Neural progenitor cell (in vitro differentiated cells): Measurements from ENCODE around the gene TRIM43. TPM values are rescaled to one million over a fixed set of nuclear protein-coding genes. Genes with fewer than 3 reads are reported as not detected.
"Not testable (repeated sequence)": the region's sequence is repeated elsewhere in the genome, so short reads cannot be mapped to it uniquely, and the experiment has no call there.

Source experiments
- DNase-seq: peaks from one replicate; pipeline ENCODE4 v3.0.0-alpha.2; 2016; ENCODE audit warnings: low spot score
- H2AFZ ChIP-seq: fragments of 200-600 bp; sonication (generic); replicated peaks from 2 replicates; pipeline ENCODE4 v1.6.1; 2016; ENCODE audit warnings: antibody characterized with exemption
- H3F3A ChIP-seq: fragments of 200-600 bp; sonication (generic); 2 replicates; pipeline ENCODE4 v1.6.1; 2016; ENCODE audit warnings: antibody characterized with exemption, low read depth
- H3K27ac ChIP-seq: fragments of 200-600 bp; sonication (generic); 2 replicates; pipeline ENCODE4 v1.5.1; 2016; ENCODE audit warnings: mild to moderate bottlenecking
- H3K27me3 ChIP-seq: fragments of 200-600 bp; sonication (generic); 2 replicates; pipeline ENCODE4 v1.6.1; 2016; ENCODE audit warnings: mild to moderate bottlenecking, moderate library complexity
- H3K36me3 ChIP-seq: fragments of 200-600 bp; sonication (generic); 2 replicates; pipeline ENCODE4 v1.5.1; 2016
- H3K4me1 ChIP-seq: fragments of 200-600 bp; sonication (generic); 2 replicates; pipeline ENCODE4 v1.6.1; 2016; ENCODE audit warnings: mixed run types
- H3K4me2 ChIP-seq: fragments of 200-600 bp; sonication (generic); 2 replicates; pipeline ENCODE4 v1.6.1; 2016
- H3K4me3 ChIP-seq: fragments of 200-600 bp; sonication (generic); 2 replicates; pipeline ENCODE4 v1.5.1; 2016
- H3K79me2 ChIP-seq: fragments of 200-600 bp; sonication (generic); 2 replicates; pipeline ENCODE4 v1.6.1; 2016; ENCODE audit warnings: low read depth
- H3K9ac ChIP-seq: fragments of 200-600 bp; sonication (generic); 2 replicates; pipeline ENCODE4 v1.6.1; 2016
- H3K9me3 ChIP-seq: fragments of 200-600 bp; sonication (generic); 2 replicates; pipeline ENCODE4 v1.5.1; 2016; ENCODE audit warnings: low read depth
- H4K20me1 ChIP-seq: fragments of 200-600 bp; sonication (generic); 2 replicates; pipeline ENCODE4 v1.6.1; 2016; ENCODE audit warnings: low read depth
- H3K27ac Mint-ChIP-seq: 3 replicates; pipeline ENCODE4 v1.8.0; 2021; ENCODE audit warnings: mixed read lengths
- H3K27me3 Mint-ChIP-seq: 2 replicates; pipeline ENCODE4 v1.8.0; 2022; ENCODE audit warnings: low read depth, mild to moderate bottlenecking, inconsistent platforms, moderate library complexity, mixed read lengths; ENCODE audit not compliant: insufficient read depth
- H3K36me3 Mint-ChIP-seq: 3 replicates; pipeline ENCODE4 v1.8.0; 2021; ENCODE audit warnings: mixed read lengths
- H3K4me1 Mint-ChIP-seq: 3 replicates; pipeline ENCODE4 v1.8.0; 2021; ENCODE audit warnings: mixed read lengths
- H3K4me3 Mint-ChIP-seq: 3 replicates; pipeline ENCODE4 v1.8.0; 2021; ENCODE audit warnings: mild to moderate bottlenecking, moderate library complexity, mixed read lengths
- H3K9me3 Mint-ChIP-seq: 3 replicates; pipeline ENCODE4 v1.8.0; 2020; ENCODE audit warnings: mixed read lengths
- small RNA-seq: library from RNA; depleted of rRNA; stranded (forward); fragments of <200 nt; gene quantifications from one replicate; pipeline ENCODE3, GENCODE V24; 2015
- total RNA-seq: library from RNA; depleted of rRNA; stranded (reverse); fragments of >200 nt; gene quantifications from 2 replicates; pipeline ENCODE4 v1.2.3, GENCODE V29; 2015; ENCODE audit warnings: low replicate concordance

TRIM43 gene
- total RNA-seq, 1 donor from 2014 or later: not detected

DNA sequence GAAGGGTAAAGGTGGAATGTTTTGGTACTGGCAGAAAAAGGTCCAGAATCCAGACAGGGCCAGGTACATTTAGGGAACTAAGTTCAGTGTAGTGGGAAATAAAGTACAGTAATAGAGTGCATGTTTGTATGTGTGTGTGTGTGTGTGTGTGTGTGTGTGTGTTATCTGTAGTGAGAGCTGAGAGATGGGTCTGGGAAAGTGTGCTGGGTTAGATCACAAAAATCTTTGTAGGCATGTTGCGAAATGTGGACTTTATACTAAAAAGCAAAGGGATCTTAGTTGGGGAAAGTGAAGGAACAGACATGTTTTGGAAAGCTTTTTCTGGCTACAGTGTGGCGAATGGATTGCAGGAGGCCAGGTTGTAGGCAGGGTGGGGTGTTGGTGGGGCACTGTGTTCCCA is 53.5 kb downstream of the TRIM43 start:
- H3K4me1 ChIP-seq, DNase-seq, H2AFZ ChIP-seq, H3K27me3 ChIP-seq, H3K9me3 ChIP-seq, H3K9ac ChIP-seq, H3K27ac ChIP-seq, H3K9me3 Mint-ChIP-seq, H3K36me3 ChIP-seq, H3K79me2 ChIP-seq, H3K4me3 Mint-ChIP-seq, H3K27me3 Mint-ChIP-seq, H3K27ac Mint-ChIP-seq, H3F3A ChIP-seq, H3K4me2 ChIP-seq, H4K20me1 ChIP-seq, H3K4me1 Mint-ChIP-seq, H3K36me3 Mint-ChIP-seq, H3K4me3 ChIP-seq: not testable (repeated sequence)

DNA sequence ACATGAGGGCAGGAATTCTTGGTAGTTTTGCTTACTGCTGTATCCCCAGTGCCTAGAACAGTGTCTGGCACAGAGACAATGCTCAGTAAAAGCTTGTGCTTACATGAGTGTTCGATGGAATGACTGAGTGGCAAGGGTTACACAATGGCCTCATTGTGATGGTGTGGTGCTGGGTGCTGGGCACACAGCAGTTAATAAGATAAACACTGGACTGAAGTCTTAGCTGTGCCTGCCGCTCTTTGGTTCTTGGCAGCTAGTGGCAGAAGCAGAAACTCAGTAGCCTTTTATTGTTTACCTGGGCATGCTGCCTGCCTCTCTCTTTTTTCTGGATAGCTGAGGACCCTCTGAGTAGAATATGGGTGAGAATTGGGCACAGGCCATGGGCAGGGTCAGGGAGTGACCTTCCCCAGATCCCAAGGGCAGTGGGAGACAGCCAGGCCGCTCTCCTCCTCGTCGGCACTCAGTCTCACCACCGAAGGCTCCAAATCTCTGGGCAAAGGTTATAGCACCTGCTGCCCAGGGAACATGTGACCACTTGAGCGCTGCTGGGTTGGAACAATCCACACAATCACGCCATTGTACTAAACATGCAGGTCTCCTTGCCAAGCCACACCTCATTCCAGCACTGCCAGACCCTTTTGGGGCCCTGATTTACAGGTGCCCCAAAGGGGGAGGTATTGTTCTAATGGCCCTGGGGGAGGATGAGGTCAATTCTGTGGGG is 54.6 kb downstream of the TRIM43 start:
- not testable (repeated sequence) for H3K36me3 Mint-ChIP-seq, H3K4me1 ChIP-seq, H3K4me3 Mint-ChIP-seq, H3K27ac ChIP-seq, H3K36me3 ChIP-seq, H2AFZ ChIP-seq, H3K9me3 ChIP-seq, H3K9ac ChIP-seq, H3K27ac Mint-ChIP-seq, H3K4me3 ChIP-seq, DNase-seq, H3K4me1 Mint-ChIP-seq, H3F3A ChIP-seq, H3K27me3 Mint-ChIP-seq, H4K20me1 ChIP-seq, H3K79me2 ChIP-seq, H3K9me3 Mint-ChIP-seq, H3K27me3 ChIP-seq, H3K4me2 ChIP-seq

DNA sequence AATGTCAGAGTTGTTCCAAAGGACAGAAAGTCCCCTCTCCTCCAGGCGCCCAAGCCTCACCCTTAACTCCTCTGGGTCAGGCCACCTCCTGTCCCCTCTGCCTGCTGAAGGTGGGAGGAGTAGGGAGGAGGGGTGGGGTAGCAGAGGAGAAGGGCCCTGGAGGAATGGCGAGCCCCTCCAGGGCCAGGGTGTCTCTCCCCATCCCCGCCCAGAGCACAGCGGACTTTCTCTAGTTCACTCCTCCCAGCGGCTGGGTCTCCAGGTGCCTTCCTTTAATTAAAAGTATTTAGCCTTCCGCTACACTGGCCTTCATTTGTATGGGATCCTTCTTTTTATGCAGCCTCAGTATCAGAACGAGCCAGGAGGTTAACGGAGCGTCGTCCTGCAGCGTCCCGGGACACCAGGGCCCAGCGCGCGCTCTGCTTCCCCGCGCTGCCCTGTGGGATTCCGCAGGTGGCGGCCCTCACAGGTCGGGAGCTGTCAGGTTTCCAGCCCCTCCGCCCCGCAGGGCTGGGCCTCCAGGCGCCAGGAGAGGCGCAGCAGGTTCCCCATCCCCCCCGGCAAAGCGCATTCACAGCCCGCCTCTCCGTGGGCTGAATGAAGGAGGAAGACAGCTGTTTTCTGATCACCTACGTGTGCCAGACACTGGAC is 57.2 kb downstream of the TRIM43 start:
- not testable (repeated sequence) for H3K9ac ChIP-seq, H2AFZ ChIP-seq, H3K27ac ChIP-seq, H3K79me2 ChIP-seq, H3K4me3 ChIP-seq, H4K20me1 ChIP-seq, H3K27me3 ChIP-seq, H3K4me3 Mint-ChIP-seq, H3K27me3 Mint-ChIP-seq, DNase-seq, H3K27ac Mint-ChIP-seq, H3K9me3 ChIP-seq, H3F3A ChIP-seq, H3K36me3 Mint-ChIP-seq, H3K9me3 Mint-ChIP-seq, H3K4me2 ChIP-seq, H3K36me3 ChIP-seq, H3K4me1 ChIP-seq, H3K4me1 Mint-ChIP-seq

Small RNA genes within 50 kb of the gene (small RNA-seq; reads per million reads assigned to genes)
- gene AC009237.4 (not detected), gene AC009237.7 (not detected)

Other genes starting within 250 kb of the TRIM43 start
- gene FAHD2A, start 189.3 kb upstream of the TRIM43 start, total RNA-seq: 36.4 and 37.0 TPM in 2 replicates
- not detected in 2 replicates for gene TRIM43B, start 107.2 kb upstream of the TRIM43 start, total RNA-seq